Ovary (tissue), 3 donors: Measurements from ENCODE around the gene REEP1.

Source experiments
- POLR2A ChIP-seq: fragments of 450-650 bp; IDR thresholded peaks from one replicate; pipeline ENCODE4 v1.6.1; 2017; ENCODE audit warnings: antibody characterized with exemption, mild to moderate bottlenecking, moderate library complexity
- TF ChIP-seq, protein P1 (sequence below), 3 donors: fragments of 450-650 bp in 2 of 3; fragments of 200-600 bp in 1 of 3; IDR thresholded peaks; one replicate each; pipeline versions ENCODE4 v1.5.1 to v1.8.0; 2016 to 2022; ENCODE audit warnings: antibody characterized with exemption in 3 of 3, mild to moderate bottlenecking in 1 of 3
- donor health status: DM: no; HTN: no; CAD: no.

DNA sequence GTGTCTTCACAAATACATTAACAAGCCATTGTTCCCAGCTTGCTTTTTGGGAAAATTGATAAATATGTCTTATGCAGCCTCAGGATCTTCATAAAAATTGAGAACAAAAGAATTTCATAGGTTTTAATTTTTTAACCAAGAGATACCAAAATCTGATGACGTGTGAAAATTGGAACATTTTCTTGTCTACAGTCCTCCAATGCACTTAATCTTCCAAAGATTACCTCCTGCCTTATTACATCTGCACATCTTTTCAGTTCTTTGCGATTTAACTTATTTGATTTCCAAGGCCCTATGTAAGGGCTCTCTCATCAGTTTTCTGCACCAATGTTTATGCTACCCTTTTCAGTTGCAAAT lies 135.1 kb downstream of the REEP1 start:
- TF ChIP-seq, protein P1, sequence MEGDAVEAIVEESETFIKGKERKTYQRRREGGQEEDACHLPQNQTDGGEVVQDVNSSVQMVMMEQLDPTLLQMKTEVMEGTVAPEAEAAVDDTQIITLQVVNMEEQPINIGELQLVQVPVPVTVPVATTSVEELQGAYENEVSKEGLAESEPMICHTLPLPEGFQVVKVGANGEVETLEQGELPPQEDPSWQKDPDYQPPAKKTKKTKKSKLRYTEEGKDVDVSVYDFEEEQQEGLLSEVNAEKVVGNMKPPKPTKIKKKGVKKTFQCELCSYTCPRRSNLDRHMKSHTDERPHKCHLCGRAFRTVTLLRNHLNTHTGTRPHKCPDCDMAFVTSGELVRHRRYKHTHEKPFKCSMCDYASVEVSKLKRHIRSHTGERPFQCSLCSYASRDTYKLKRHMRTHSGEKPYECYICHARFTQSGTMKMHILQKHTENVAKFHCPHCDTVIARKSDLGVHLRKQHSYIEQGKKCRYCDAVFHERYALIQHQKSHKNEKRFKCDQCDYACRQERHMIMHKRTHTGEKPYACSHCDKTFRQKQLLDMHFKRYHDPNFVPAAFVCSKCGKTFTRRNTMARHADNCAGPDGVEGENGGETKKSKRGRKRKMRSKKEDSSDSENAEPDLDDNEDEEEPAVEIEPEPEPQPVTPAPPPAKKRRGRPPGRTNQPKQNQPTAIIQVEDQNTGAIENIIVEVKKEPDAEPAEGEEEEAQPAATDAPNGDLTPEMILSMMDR (IDR thresholded peaks at IDR 0.05), result no peak
- no peak for TF ChIP-seq POLR2A
